HG03342 (cell line): Measurements from ENCODE around the gene MRPS35.

Experiments used
- ATAC-seq: cut with Tn5 transposase; IDR thresholded peaks from one replicate; pipeline ENCODE4 v1.9.1; 2021; ENCODE audit warnings: mild to moderate bottlenecking, moderate library complexity; ENCODE audit not compliant: unreplicated experiment

MRPS35 gene

DNA sequence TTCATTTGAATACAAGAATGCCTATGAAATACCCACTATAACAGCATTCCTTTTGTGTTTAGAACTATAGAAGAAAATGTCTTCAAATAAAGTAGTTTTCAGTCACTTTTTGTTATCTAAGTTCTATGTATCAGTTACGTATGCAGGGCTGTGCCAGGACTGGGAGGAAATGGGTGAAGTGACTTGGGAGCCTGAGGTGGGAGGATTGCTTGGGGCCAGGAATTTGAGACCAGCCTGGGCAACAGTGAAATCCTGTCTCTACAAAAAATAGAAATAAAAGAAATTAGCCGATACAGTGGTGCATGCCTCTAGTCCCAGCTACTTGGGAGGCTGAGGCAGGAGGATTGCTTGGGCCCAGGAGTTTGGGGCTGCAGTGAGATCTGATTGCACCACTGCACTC is 92.3 kb downstream of the MRPS35 start:
- ATAC-seq, result no peak

DNA sequence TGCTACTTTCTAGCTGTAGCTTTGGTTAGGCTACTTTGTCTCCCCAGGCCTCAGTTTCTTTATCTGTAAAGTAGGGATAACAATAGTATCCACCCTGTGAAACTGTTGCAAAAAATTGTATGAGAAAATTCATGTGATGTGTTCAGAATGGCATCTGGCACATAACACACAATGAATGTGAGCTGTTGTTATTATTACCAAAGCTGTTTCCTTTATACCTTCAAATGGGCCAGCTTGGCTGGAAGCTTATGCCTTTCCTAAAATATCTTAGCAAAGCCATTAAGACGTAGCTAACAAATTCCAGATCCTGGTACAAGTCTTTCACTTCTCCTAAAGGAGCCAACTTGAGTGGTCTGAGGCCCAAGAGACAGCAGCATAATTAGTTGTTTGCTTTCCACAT is 94.6 kb downstream of the MRPS35 start:
- no peak for ATAC-seq
